HepG2 (cell line): Measurements from ENCODE around the gene PEAR1. TPM values are rescaled to one million over a fixed set of nuclear protein-coding genes. Genes with fewer than 3 reads are reported as not detected.

Experiments
- HIVEP1 ChIP-seq: sonication (generic); formaldehyde crosslinking; IDR thresholded peaks from 2 replicates; pipeline ENCODE4 v1.4.0; 2020; ENCODE audit warnings: mild to moderate bottlenecking, missing genetic modification reagents
- KDM3A ChIP-seq: IDR thresholded peaks from 2 replicates; pipeline ENCODE4 v1.6.1; 2018; ENCODE audit warnings: low read depth, missing compliant biosample characterization
- KLF13 ChIP-seq: sonication (generic); formaldehyde crosslinking; IDR thresholded peaks from 2 replicates; pipeline ENCODE4 v1.4.0; 2020; ENCODE audit warnings: mild to moderate bottlenecking, missing genetic modification reagents
- REPIN1 ChIP-seq: sonication (generic); formaldehyde crosslinking; IDR thresholded peaks from 2 replicates; pipeline ENCODE4 v1.8.0; 2022; ENCODE audit warnings: missing genetic modification reagents, low read depth, mild to moderate bottlenecking, borderline replicate concordance
- SP4 ChIP-seq: sonication (generic); formaldehyde crosslinking; IDR thresholded peaks from 2 replicates; pipeline ENCODE4 v1.8.1; 2023; ENCODE audit warnings: mild to moderate bottlenecking, missing genetic modification reagents
- STAG1 ChIP-seq: sonication (generic); formaldehyde crosslinking; IDR thresholded peaks from 2 replicates; pipeline ENCODE4 v1.4.0; 2020; ENCODE audit warnings: missing genetic modification reagents
- TFDP2 ChIP-seq: sonication (generic); formaldehyde crosslinking; IDR thresholded peaks from 2 replicates; pipeline ENCODE4 v1.4.0; 2020; ENCODE audit warnings: missing genetic modification reagents
- THAP11 ChIP-seq: IDR thresholded peaks from 2 replicates; pipeline ENCODE4 v1.6.1; 2016; ENCODE audit warnings: missing biosample characterization, missing genetic modification reagents
- XRCC5 ChIP-seq: fragments of 200-400 bp; formaldehyde crosslinking; optimal IDR thresholded peaks from 2 replicates; pipeline ENCODE3; 2017; ENCODE audit warnings: mild to moderate bottlenecking, low read length
- ZNF142 ChIP-seq: sonication (generic); formaldehyde crosslinking; IDR thresholded peaks from 2 replicates; pipeline ENCODE4 v1.4.0; 2020; ENCODE audit warnings: missing genetic modification reagents
- ZNF280D ChIP-seq: sonication (generic); formaldehyde crosslinking; IDR thresholded peaks from 2 replicates; pipeline ENCODE4 v1.5.1; 2020; ENCODE audit warnings: mild to moderate bottlenecking, missing genetic modification reagents
- ZNF350 ChIP-seq: sonication (generic); formaldehyde crosslinking; IDR thresholded peaks from 2 replicates; pipeline ENCODE4 v1.4.0; 2020; ENCODE audit warnings: mild to moderate bottlenecking, low read depth, missing genetic modification reagents, borderline replicate concordance
- ZNF597 ChIP-seq: sonication (generic); formaldehyde crosslinking; IDR thresholded peaks from 2 replicates; pipeline ENCODE4 v1.5.0; 2020; ENCODE audit warnings: missing genetic modification reagents
- ZNF800 ChIP-seq: sonication (generic); formaldehyde crosslinking; IDR thresholded peaks from 2 replicates; pipeline ENCODE4 v1.4.0; 2020; ENCODE audit warnings: missing genetic modification reagents
- polyA plus RNA-seq, 8 experiments: library from polyadenylated mRNA; depleted of rRNA in 3 of 8; stranded (reverse) in 7 of 8; unstranded in 1 of 8; fragments of >200 nt; fragmentation: Illumina TruSeq in 4 of 8; extraction: Trizol in 4 of 8; gene quantifications; 2 replicates each; pipeline versions ENCODE4 v1.2.1 to v1.2.3, GENCODE V29; 2011 to 2016; ENCODE audit warnings: low read depth in 4 of 8, missing spikeins in 1 of 8, mixed read lengths in 1 of 8; ENCODE audit not compliant: insufficient read depth in 1 of 8
- total RNA-seq, 5 experiments: library from RNA; depleted of rRNA; stranded (reverse); fragments of >200 nt; fragmentation: Illumina TruSeq; extraction: Trizol; gene quantifications; 2 replicates each; pipeline ENCODE4 v1.2.3, GENCODE V29; 2016; ENCODE audit warnings: low read depth in 1 of 5

PEAR1 gene
- total and polyA plus RNA-seq, 2 of the 13 experiments (the other 11 are each of a cell fraction or from before 2014, with no cell fraction given), result 0.27 to 0.41 TPM

- 0 out of 2 replicates have a peak, but pooled peaks have one; percentile 26 for TF ChIP-seq THAP11 (CRISPR knock-in tag)
- TF ChIP-seq XRCC5, result peak; percentile 51
- no peak for TF ChIP-seq ZNF280D (CRISPR knock-in tag)
- TF ChIP-seq ZNF597 (CRISPR knock-in tag), result no peak
- TF ChIP-seq ZNF142, result no peak
- TF ChIP-seq KLF13 (CRISPR knock-in tag), result 0 out of 2 replicates have a peak, but pooled peaks have one; percentile 40
- TF ChIP-seq HIVEP1 (CRISPR knock-in tag), result peak; percentile 48; the same call in 1 of the 2 replicates
- peak; percentile 55; the same call in 1 of the 2 replicates for TF ChIP-seq TFDP2 (CRISPR knock-in tag)
- peak; percentile 52; the same call in 1 of the 2 replicates for TF ChIP-seq REPIN1 (CRISPR knock-in tag)
- TF ChIP-seq SP4 (CRISPR knock-in tag), result peak; percentile 16; the same call in 1 of the 2 replicates
- peak; percentile 82; the same call in 1 of the 2 replicates for TF ChIP-seq ZNF800
- peak; percentile 51; the same call in 1 of the 2 replicates for TF ChIP-seq ZNF350
- peak; percentile 91 for TF ChIP-seq STAG1 (CRISPR knock-in tag)
- TF ChIP-seq KDM3A (CRISPR knock-in tag), result peak; percentile 32; the same call in 1 of the 2 replicates
Measured at GRCh38 chr1:156927215-156928042, 33.9 kb downstream of the PEAR1 start (continued).
